Stimulated activated CD8-positive, alpha-beta memory T cell treated with anti-CD3 and anti-CD28 coated beads, Interleukin-2, amount 100 ng/mL, for 1 hour (primary cell): ENCODE measurements around the gene COPB2.
"Not testable (repeated sequence)": the region's sequence is repeated elsewhere in the genome, so short reads cannot be mapped to it uniquely, and the experiment has no call there.

Source experiments
- DNase-seq, 2 donors: peaks; one replicate each; pipeline ENCODE4 v3.0.0-alpha.2; 2020; ENCODE audit warnings: low read depth in 2 of 2

The COPB2 gene

GRCh38 chr3:139378587-139379241 is 10.7 kb downstream of the COPB2 start:
- DNase-seq = no peak

- no peak for DNase-seq
These were observed 12.1 kb downstream of the COPB2 start for GRCh38 chr3:139377378-139377777.

GRCh38 chr3:139374099-139374498 is 15.3 kb downstream of the COPB2 start:
- DNase-seq = no peak

- no peak for DNase-seq
These were observed 24.9 kb downstream of the COPB2 start for GRCh38 chr3:139364549-139364948.

- no peak for DNase-seq
These were observed 28.2 kb downstream of the COPB2 start for GRCh38 chr3:139361276-139361675.

GRCh38 chr3:139358841-139359562 is 30.4 kb downstream of the COPB2 start:
- DNase-seq = no peak

- DNase-seq = no peak
These were observed 31.5 kb downstream of the COPB2 start for GRCh38 chr3:139357899-139358298.

- DNase-seq = no peak
These were observed 33.6 kb downstream of the COPB2 start for GRCh38 chr3:139355891-139356290.

- no peak for DNase-seq
These were observed 34.0 kb downstream of the COPB2 start for GRCh38 chr3:139355476-139355875.

- no peak for DNase-seq
These were observed 34.8 kb downstream of the COPB2 start for GRCh38 chr3:139354661-139355060.

- DNase-seq = no peak
These were observed 35.4 kb downstream of the COPB2 start for GRCh38 chr3:139353920-139354556.

GRCh38 chr3:139346771-139347170 is 42.7 kb downstream of the COPB2 start:
- no peak for DNase-seq

- DNase-seq = peak; percentile 69 to 70
These were observed 45.3 kb downstream of the COPB2 start, which contains the start of gene MRPS22 for GRCh38 chr3:139343895-139344856. Gene MRPS22 (plus strand): TSS chr3:139344020. CDS start chr3:139344027, 7 bp downstream.

- DNase-seq = no peak
These were observed 47.4 kb downstream of the COPB2 start for GRCh38 chr3:139342054-139342453.

GRCh38 chr3:139340784-139341183 is 48.7 kb downstream of the COPB2 start:
- DNase-seq = no peak

- DNase-seq = no peak
These were observed 50.1 kb downstream of the COPB2 start for GRCh38 chr3:139339219-139339906.

- DNase-seq = no peak
These were observed 51.0 kb downstream of the COPB2 start for GRCh38 chr3:139338405-139338804.

- not testable (repeated sequence) for DNase-seq
These were observed 54.8 kb downstream of the COPB2 start for GRCh38 chr3:139334675-139335074.

GRCh38 chr3:139332092-139332491 is 57.4 kb downstream of the COPB2 start:
- no peak for DNase-seq

- peak; percentile 66 to 72 for DNase-seq
These were observed 60.0 kb downstream of the COPB2 start for GRCh38 chr3:139329364-139329850.

- no peak for DNase-seq
These were observed 61.1 kb downstream of the COPB2 start for GRCh38 chr3:139328356-139328755.
